Measurements from ENCODE around the gene TXNDC2. TPM values are rescaled to one million over a fixed set of nuclear protein-coding genes. Genes with fewer than 3 reads are reported as not detected.
"Not testable (repeated sequence)": the region's sequence is repeated elsewhere in the genome, so short reads cannot be mapped to it uniquely, and the experiment has no call there.

TXNDC2 gene
- under 1 TPM in 3 of 5 donors, not detected in 2; 0.09 to 0.14 (median 0.12) TPM for polyA plus RNA-seq (ENCODE audit: insufficient read depth in 1 of 5, insufficient read length in 5 of 5, low replicate concordance in 1 of 5)
- long read RNA-seq, donor 1, result 0 reads
- long read RNA-seq, donor 2, result 0 reads
- long read RNA-seq, donor 3, result 0 reads
- long read RNA-seq, donor 4, result 0 reads
- long read RNA-seq, donor 5, result 0 reads
- long read RNA-seq, donor 6, result 0 reads
- long read RNA-seq, donor 7, result 0 reads
- long read RNA-seq, donor 8, result 0 reads

DNA sequence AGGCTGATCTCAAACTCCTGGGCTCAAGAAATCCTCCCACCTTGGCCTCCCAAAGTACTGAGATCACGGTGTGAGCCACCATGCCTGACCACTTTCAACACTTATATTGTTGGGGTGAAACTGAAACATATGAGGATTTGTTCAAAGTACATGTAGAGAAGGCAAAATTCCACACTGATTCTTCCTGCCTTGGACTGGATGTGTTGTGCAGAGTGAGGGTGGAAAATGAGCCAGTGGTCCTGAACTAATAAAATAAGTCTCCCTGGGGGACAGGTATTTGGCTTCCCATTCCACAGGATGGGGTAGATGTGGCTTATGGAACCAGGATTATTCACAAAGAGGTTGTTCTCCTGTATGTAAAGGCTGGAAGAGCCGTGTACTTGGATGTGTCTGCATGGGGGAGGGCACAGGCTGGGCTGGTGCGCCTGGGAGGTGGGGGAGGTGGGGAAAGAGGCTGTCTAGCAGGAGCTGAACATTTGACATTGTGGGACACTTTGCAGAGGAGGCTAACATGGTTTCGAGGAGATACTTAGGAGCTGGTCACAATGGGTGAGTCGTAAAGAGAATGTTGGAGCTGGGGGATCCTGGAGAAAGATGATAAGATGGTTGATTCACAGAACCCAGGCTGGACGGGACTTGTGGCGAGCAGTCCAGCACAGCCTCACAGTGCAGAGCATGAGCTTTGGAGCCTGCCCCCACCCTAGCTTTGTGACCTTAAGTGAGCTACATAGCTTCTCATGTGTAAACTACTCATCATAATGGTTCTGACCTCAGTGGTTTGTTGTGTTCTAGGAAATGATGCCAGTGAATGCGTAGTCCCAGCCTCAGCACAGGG, at the start of gene TXNDC2:
Gene TXNDC2, plus strand, starts transcription at position 804 of the 835 bp plus-strand sequence. CDS start 708 bp downstream, outside the sequence.
- no peak for DNase-seq

DNA sequence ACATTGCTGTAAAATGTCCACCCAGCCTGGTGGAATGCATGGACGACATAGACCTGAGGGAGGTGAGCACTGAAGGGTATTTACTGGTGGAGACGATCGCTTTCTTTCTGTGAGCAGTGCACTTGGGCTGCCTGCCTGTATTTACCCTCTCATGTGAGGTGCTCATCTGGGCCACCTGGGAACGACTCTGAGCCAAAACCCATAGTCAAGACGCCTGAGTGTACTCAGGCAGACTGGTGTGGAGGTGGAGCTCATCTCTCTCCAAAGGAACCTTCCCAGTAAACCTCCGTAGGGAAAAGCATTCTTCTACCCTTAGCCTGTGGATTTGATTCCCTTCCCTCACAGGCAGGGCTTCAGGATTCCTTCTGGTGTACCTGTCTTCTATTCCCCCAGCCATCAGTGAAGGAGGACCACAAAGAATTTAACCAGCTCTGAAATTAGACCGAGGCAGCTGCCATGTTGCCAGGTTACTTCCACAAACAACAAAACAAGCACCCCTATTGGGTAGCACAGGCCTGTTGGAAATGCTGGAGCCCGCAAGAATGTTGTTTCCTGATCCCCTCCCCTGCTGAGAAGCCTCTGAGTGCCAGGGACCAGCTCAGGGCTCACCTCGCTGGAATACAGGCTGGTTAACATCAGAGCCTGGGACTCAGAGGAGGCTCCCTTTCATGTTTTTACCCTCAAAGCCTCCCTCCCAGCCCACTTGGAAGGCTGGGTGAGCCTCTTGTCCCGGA, 47.5 kb upstream of the TXNDC2 start:
- DNase-seq, result no peak

GRCh38 chr18:9839211-9839610, 46.6 kb upstream of the TXNDC2 start:
- no peak for DNase-seq

DNA sequence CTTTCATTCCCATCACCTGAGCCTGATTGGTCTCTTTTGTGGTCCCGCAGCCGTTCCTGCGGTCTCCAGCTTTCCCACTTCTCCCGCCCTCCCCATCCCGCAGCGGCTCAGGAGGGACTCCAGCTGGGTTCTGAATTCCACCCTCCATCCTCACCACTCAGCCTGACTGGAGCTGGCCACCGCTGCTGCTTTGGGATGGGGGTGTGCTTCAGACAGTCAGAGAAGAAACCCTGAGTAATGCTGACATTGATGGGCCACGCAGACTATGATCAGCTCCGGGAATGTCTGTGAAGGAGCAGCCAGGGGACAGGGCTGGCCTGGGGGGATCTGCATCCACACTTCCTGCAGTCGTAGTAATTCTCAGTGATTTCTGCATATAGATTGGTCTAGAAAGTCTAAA, 45.9 kb upstream of the TXNDC2 start:
- DNase-seq, result no peak

GRCh38 chr18:9841752-9842151, 44.0 kb upstream of the TXNDC2 start:
- no peak for DNase-seq

DNA sequence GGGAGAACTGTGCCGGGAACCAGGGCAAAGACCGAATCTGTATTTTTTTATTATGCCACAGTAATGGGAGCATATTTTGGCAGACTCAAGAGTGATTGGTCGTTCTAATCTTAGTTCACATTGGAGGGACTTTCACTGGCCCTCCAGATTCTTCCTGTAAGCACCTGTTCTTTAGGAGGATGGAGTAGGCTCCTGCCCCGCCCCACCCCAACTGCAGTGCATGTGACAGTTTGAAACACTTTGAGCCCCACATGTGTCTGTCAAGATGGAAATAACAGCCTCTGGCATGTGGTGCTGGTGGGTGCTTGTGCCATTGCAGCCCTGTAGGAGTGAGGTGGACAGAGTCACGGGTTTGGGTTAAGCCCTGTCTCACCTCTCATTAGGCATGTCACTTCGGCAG, 43.3 kb upstream of the TXNDC2 start:
- DNase-seq, result no peak

GRCh38 chr18:9845256-9845655, 40.5 kb upstream of the TXNDC2 start:
- no peak for DNase-seq

DNA sequence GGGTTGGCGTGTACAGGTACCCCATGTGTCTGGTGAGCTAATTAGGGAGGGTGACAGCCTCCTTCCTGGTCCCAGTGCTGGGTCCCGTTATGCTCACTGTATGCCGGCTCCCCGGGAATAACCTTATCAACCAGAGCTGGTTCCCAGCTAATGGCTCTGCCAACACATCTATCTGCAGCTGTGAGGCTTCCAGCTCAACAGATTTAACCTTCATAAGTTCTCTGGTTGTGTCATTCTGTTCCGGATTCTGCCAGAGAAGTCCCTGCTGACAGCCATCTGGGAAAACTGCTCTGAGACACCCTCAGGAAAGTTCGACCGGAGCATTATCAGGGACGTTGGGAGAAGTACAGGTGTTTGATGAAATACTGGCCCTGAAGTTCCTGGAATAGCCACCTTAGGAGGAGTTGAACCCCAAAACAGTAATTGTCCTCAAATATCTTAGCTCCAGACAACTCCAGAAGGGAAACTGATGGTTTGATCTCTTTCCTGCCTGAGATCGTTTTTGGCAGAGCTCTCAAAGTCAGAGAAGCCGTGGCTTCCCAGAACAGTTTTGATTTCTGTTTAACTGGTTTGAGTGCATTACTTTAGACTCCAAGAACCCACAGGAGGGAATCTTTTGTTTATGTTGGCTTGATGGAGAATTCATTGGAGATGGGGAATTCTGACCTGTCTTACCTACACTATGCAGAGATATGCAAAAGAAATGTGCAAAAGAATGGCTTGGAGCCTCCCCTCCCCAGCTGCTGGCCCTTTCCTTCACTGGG, 39.4 kb upstream of the TXNDC2 start:
- peak; percentile 32 to 51 for DNase-seq

- DNase-seq, result no peak
Measured at GRCh38 chr18:9848170-9848879, 37.4 kb upstream of the TXNDC2 start.

DNA sequence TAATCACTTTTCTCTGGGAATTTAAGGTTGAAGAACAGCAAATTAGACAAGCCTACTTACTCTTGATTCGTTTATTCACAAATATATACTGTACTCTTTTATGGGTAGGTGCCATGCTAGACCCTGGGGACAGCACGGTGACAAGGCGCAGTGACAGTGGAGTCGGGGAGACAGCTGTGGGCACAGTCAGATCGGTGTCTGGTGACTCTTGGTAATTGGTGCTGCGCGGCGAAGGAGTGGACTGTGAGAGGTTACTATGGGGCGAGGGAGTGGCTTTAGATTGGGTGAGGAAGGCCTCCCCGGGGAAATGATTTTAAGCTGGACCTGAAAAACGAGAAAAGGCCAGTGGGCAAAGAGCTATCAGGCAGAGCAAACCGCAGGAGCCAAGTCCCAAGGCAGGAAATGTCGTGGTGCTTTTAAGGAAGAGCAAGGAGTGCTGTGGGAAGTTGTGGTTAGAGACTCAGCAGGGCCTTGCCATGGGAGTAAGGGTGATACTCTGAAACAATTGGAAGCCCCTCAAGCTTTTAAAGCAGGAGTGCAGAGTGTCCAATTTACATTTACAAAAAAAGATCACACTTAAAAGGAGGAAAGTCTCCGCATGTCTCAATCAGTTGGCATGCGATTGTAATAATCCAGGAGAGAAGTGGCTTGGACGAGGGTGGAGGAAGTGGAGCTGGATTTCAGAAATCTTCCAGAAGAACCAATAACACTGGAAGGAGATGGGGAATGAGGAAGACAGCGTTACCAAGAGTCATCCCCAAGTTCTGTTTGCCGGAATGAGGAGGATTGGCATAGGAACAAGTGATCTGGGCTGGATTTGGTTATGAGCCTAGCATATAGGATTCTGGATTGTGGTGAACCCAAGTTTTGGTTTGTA, 36.1 kb upstream of the TXNDC2 start:
- DNase-seq, result peak in 1 of 2 donors; percentile 21

- no peak for DNase-seq
Measured at GRCh38 chr18:9850309-9850708, 35.5 kb upstream of the TXNDC2 start.

DNA sequence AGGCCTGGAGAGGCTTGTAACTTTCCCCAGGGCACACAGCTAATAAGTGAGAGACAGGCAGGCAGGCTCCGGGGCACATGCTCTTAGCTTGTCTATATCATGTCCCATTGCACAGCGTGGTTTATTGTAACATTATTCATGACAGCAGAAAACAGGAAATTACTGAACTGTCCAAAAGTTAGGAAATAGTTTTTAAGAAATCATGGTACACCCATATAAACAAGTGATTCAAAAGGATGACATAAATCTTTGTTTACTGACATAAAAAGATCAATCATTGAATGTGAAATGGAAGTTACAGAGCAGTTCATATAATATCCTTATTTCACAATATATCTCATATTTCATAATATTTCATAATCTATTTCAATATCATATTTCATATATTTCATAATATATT, 34.3 kb upstream of the TXNDC2 start:
- DNase-seq, result no peak

DNA sequence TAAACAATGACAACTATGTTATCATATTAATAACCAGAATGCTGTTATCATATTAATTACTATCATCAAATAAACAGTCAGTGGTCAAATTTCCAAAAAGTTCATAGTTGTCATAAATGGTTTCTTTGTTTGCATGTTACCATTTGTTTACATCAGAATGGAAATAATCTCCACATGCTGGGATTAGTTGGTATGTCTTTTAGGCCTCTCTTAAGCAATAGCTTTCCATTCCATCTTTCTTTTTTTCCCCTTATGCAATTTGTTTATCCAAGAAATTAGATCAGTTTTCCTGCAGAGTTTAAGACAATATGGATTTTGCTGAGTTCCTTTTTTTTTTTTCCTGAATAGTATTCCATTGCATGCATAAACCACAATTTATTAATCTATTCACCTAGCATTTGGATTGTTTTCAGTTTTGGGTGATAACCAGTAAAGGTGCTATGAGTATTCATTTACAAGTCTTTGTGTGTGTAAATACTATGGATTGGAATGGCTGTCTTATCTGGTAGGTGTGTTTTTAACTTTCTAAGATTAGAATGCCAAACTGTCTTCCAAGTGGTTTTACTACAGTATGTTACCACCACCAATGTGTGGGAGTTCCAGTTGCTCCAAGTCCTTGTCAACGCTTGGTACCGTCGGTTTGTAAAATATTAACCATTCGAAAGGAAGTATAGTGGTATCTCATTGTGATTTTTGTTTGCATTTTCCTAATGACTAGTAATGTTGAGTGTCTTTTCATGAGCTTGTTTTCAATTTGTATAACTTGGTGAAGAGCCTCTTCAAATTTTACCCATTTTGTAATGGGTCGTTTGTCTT, 33.3 kb upstream of the TXNDC2 start:
- no peak for DNase-seq

GRCh38 chr18:9854801-9855676, 30.7 kb upstream of the TXNDC2 start:
- no peak for DNase-seq

GRCh38 chr18:9855681-9856080, 30.1 kb upstream of the TXNDC2 start:
- DNase-seq, result no peak

- no peak for DNase-seq
Measured at GRCh38 chr18:9856092-9856491, 29.7 kb upstream of the TXNDC2 start.

DNA sequence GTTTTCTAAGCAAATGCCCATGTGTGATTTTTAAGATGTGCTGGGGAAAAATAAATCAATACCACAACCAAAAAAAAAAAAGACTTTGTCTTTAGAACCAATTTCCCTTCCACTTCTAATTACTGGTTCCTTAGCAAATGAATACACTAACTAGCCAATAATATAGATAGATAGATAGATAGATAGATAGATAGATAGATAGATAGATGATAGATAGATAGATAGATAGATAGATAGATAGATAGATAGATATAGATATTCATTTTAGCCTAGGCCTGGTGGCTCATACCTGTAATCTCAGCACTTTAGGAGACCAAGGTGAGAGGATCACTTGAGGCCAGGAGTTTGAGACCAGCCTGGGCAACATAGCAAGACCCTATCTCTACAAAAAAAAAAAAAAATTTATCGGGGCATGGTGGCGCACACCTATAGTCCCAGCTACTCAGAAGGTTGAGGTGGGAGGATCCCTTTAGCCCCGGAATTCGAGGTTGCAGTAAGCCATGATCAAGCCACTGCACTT, 28.2 kb upstream of the TXNDC2 start:
- DNase-seq, result not testable (repeated sequence)

DNA sequence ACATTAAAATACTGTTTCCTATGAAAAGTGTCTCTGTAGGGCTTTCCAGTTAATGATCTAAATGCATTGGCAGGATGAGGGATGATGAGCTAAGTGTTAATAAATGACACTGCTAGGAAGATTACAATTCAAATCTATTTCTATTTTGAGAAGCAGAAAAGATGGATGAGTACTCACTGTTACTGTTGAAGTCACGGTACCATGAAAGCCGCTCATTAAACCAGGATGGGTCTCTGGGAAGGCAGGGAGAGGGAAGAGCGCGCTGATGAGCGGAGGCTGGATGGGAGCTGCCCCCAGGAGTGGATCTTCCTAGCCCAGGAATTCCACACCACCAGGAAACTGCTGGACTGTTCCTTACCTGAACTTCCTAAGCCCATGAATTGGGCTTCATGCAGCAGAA, 27.1 kb upstream of the TXNDC2 start:
- DNase-seq, result no peak
